ENCODE data around the gene CDC73.

CDC73 gene

GRCh38 chr1:193121616-193122593 is at the start of gene CDC73:
Gene CDC73 (plus strand): TSS chr1:193122031. CDS start chr1:193122201, 170 bp downstream.
- peak; percentile 96 for DNase-seq (ENCODE audit: low spot score)
- in situ Hi-C loops (cut with MboI; ENCODE audit: low pct_unique_long_range_greater_than_20kb, low sequenced_read_pairs, unreplicated experiment), result no loop called here
- peak; percentile 99 for TF ChIP-seq CTCF (IDR thresholded peaks at IDR 0.05; ENCODE audit: extremely low read depth, insufficient read depth, missing control alignments)

DNA sequence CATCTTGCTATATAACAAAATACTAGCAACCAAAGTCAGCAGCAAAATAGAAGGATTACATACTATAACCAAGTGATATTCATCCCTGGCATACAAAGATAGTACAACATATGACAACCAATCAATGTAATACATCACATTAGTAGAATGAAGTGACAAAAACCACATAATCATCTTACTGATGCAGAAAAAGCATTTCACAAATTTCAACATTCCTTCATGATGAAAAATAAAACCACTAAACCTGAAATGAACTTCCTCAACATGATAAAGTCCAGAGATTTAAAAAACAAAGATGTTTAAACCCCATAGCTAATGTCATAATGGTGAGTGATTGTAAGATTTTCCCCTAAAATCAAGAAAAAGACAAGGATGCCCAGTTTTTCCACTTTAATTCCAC is 43.8 kb upstream of the CDC73 start:
- TF ChIP-seq CTCF (IDR thresholded peaks at IDR 0.05; ENCODE audit: extremely low read depth, insufficient read depth, missing control alignments), result no peak
- no peak for DNase-seq (ENCODE audit: low spot score)
- in situ Hi-C loops (cut with MboI; ENCODE audit: low pct_unique_long_range_greater_than_20kb, low sequenced_read_pairs, unreplicated experiment), result no loop called here

DNA sequence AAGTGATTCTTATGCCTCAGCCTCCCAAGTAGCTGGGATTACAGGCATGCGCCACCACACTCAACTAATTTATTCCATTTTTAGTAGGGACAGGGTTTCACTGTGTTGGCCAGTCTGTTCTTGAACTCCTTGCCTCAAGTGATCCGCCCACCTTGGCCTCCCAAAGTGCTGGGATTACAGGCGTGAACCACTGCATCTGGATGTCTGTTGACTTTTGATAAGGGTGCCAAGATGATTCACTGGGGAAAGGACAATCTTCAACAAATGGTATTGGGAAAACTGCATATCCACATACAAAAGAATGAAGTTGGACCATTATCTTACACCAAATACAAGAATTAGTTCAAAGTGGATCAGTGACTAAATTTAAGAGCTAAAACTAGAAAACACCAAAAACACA is 42.6 kb upstream of the CDC73 start:
- TF ChIP-seq CTCF (IDR thresholded peaks at IDR 0.05; ENCODE audit: extremely low read depth, insufficient read depth, missing control alignments), result no peak
- DNase-seq (ENCODE audit: low spot score), result no peak
- in situ Hi-C loops (cut with MboI; ENCODE audit: low pct_unique_long_range_greater_than_20kb, low sequenced_read_pairs, unreplicated experiment), result no loop called here

- TF ChIP-seq CTCF (IDR thresholded peaks at IDR 0.05; ENCODE audit: extremely low read depth, insufficient read depth, missing control alignments), result no peak
- in situ Hi-C loops (cut with MboI; ENCODE audit: low pct_unique_long_range_greater_than_20kb, low sequenced_read_pairs, unreplicated experiment), result no loop called here
These were observed 38.3 kb upstream of the CDC73 start for GRCh38 chr1:193083365-193084088.

DNA sequence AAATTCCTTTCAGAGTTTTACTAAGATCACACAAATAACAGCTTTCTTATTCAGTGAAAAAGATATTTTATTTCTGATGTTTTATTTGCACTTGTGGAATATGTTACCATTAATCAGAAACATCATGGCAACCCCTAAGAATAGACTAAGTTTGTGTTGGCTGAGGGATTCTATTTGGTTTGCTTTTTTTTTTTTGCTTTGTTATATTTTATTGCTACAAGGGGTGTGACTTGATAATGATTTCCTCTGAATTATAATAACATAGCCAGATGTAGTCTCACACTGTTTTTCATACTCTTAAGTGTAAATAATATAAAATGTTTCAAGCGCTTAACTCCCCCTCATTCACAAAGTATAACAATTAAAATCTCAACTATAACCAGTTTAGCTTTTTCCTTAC is 36.6 kb upstream of the CDC73 start:
- TF ChIP-seq CTCF (IDR thresholded peaks at IDR 0.05; ENCODE audit: extremely low read depth, insufficient read depth, missing control alignments), result no peak
- in situ Hi-C loops (cut with MboI; ENCODE audit: low pct_unique_long_range_greater_than_20kb, low sequenced_read_pairs, unreplicated experiment), result no loop called here
- no peak for DNase-seq (ENCODE audit: low spot score)

More at GRCh38 chr1:193083365-193084088, 38.3 kb upstream of the CDC73 start:
- peak; percentile 32 for DNase-seq (ENCODE audit: low spot score)

- TF ChIP-seq CTCF (IDR thresholded peaks at IDR 0.05; ENCODE audit: extremely low read depth, insufficient read depth, missing control alignments), result no peak
- no peak for DNase-seq (ENCODE audit: low spot score)
- in situ Hi-C loops (cut with MboI; ENCODE audit: low pct_unique_long_range_greater_than_20kb, low sequenced_read_pairs, unreplicated experiment), result no loop called here
These were observed 35.5 kb upstream of the CDC73 start for GRCh38 chr1:193086342-193086741.
